WTC11 (cell line): ENCODE results near the gene MAGI3. TPM values are rescaled to one million over a fixed set of nuclear protein-coding genes. Genes with fewer than 3 reads are reported as not detected.

ENCODE experiments used
- ATAC-seq: fragments of 200-7000 bp; cut with Tn5 transposase; 2 replicates; pipeline ENCODE4 v1.10.0; 2021; ENCODE audit warnings: mild to moderate bottlenecking, moderate library complexity
- CTCF ChIA-PET: fragments of 300-600 bp; sonication (Branson Sonifier 250); formaldehyde crosslinking; loops from one replicate; lab custom pipeline; 2021; ENCODE audit warnings: antibody characterized with exemption; lab: Charles Lee
- POLR2A ChIA-PET: fragments of 350-600 bp; sonication (Branson Sonifier 250); formaldehyde crosslinking; loops from one replicate; lab custom pipeline; 2021; ENCODE audit warnings: antibody characterized with exemption; lab: Charles Lee
- DNase-seq: peaks from one replicate; pipeline ENCODE4 v3.0.0; 2021; ENCODE audit warnings: low spot score
- H3K27ac Mint-ChIP-seq: 2 replicates; pipeline ENCODE4 v1.8.0; 2021; ENCODE audit warnings: mixed read lengths
- H3K27me3 Mint-ChIP-seq: 2 replicates; pipeline ENCODE4 v1.8.0; 2021; ENCODE audit warnings: low read depth, mild to moderate bottlenecking, moderate library complexity, mixed read lengths
- H3K36me3 Mint-ChIP-seq: 2 replicates; pipeline ENCODE4 v1.8.0; 2021; ENCODE audit warnings: mixed read lengths
- H3K4me1 Mint-ChIP-seq: 2 replicates; pipeline ENCODE4 v1.8.0; 2022; ENCODE audit warnings: mixed read lengths
- H3K4me3 Mint-ChIP-seq: 2 replicates; pipeline ENCODE4 v1.8.0; 2021; ENCODE audit warnings: mild to moderate bottlenecking, moderate library complexity, mixed read lengths
- H3K9me3 Mint-ChIP-seq: 2 replicates; pipeline ENCODE4 v1.8.0; 2021; ENCODE audit warnings: mixed read lengths
- ATF2 ChIP-seq: sonication (generic); formaldehyde crosslinking; IDR thresholded peaks from 2 replicates; pipeline ENCODE4 v1.8.1; 2022; ENCODE audit warnings: low read depth, missing genetic modification reagents, borderline replicate concordance
- ATF3 ChIP-seq: sonication (generic); formaldehyde crosslinking; conservative IDR thresholded peaks from 2 replicates; pipeline ENCODE4 v1.8.1; 2022; ENCODE audit warnings: mild to moderate bottlenecking, missing genetic modification reagents
- CREB1 ChIP-seq: sonication (generic); formaldehyde crosslinking; IDR thresholded peaks from 2 replicates; pipeline ENCODE4 v1.8.0; 2023; ENCODE audit warnings: mild to moderate bottlenecking, missing genetic modification reagents
- CREM ChIP-seq: sonication (generic); formaldehyde crosslinking; IDR thresholded peaks from 2 replicates; pipeline ENCODE4 v1.8.1; 2022; ENCODE audit warnings: mild to moderate bottlenecking, missing genetic modification reagents, moderate library complexity
- E2F4 ChIP-seq: sonication (generic); formaldehyde crosslinking; IDR thresholded peaks from 2 replicates; pipeline ENCODE4 v1.8.1; 2022; ENCODE audit warnings: low read depth, mild to moderate bottlenecking, moderate library complexity, missing genetic modification reagents, borderline replicate concordance
- ELF4 ChIP-seq: sonication (generic); formaldehyde crosslinking; IDR thresholded peaks from 2 replicates; pipeline ENCODE4 v1.8.1; 2022; ENCODE audit warnings: low read depth, mild to moderate bottlenecking, moderate library complexity, missing genetic modification reagents
- GRHL2 ChIP-seq: fragments of 250-450 bp; sonication (Bioruptor Pico); IDR thresholded peaks from 2 replicates; pipeline ENCODE4 v1.8.0; 2022; ENCODE audit warnings: mild to moderate bottlenecking, moderate library complexity; ENCODE audit not compliant: insufficient replicate concordance, severe bottlenecking
- GTF2I ChIP-seq: fragments of 250-450 bp; sonication (Bioruptor Pico); conservative IDR thresholded peaks from 2 replicates; pipeline ENCODE4 v1.4.0; 2021; ENCODE audit warnings: mild to moderate bottlenecking
- HMGA2 ChIP-seq: fragments of 250-450 bp; sonication (Bioruptor Pico); IDR thresholded peaks from 2 replicates; pipeline ENCODE4 v1.4.0; 2021; ENCODE audit warnings: mild to moderate bottlenecking, moderate library complexity
- IRF1 ChIP-seq: sonication (generic); formaldehyde crosslinking; IDR thresholded peaks from 2 replicates; pipeline ENCODE4 v1.8.0; 2023; ENCODE audit warnings: missing genetic modification reagents
- JAZF1 ChIP-seq: fragments of 250-450 bp; sonication (Bioruptor Pico); IDR thresholded peaks from 2 replicates; pipeline ENCODE4 v1.9.0; 2021; ENCODE audit warnings: moderate library complexity, mild to moderate bottlenecking, inconsistent platforms
- KAT7 ChIP-seq: sonication (generic); formaldehyde crosslinking; IDR thresholded peaks from 2 replicates; pipeline ENCODE4 v1.8.1; 2023; ENCODE audit warnings: missing genetic modification reagents, mild to moderate bottlenecking, borderline replicate concordance
- MXD4 ChIP-seq: fragments of 250-450 bp; sonication (Bioruptor Pico); IDR thresholded peaks from 2 replicates; pipeline ENCODE4 v1.8.0; 2021; ENCODE audit warnings: mild to moderate bottlenecking, moderate library complexity, borderline replicate concordance
- NFATC4 ChIP-seq: fragments of 250-450 bp; sonication (Bioruptor Pico); IDR thresholded peaks from 2 replicates; pipeline ENCODE4 v1.9.0; 2021; ENCODE audit warnings: mild to moderate bottlenecking
- NFYB ChIP-seq: sonication (generic); formaldehyde crosslinking; conservative IDR thresholded peaks from 2 replicates; pipeline ENCODE4 v1.8.0; 2022; ENCODE audit warnings: low read depth, missing genetic modification reagents
- RORB ChIP-seq: fragments of 250-450 bp; sonication (Bioruptor Pico); IDR thresholded peaks from 2 replicates; pipeline ENCODE4 v1.9.0; 2021; ENCODE audit warnings: mild to moderate bottlenecking
- SMAD3 ChIP-seq: sonication (generic); formaldehyde crosslinking; IDR thresholded peaks from 2 replicates; pipeline ENCODE4 v1.8.0; 2022; ENCODE audit warnings: missing genetic modification reagents, mild to moderate bottlenecking, borderline replicate concordance
- SMAD4 ChIP-seq: sonication (generic); formaldehyde crosslinking; IDR thresholded peaks from 2 replicates; pipeline ENCODE4 v1.8.0; 2022; ENCODE audit warnings: mild to moderate bottlenecking, missing genetic modification reagents
- TCF7 ChIP-seq: sonication (generic); formaldehyde crosslinking; IDR thresholded peaks from 2 replicates; pipeline ENCODE4 v1.8.0; 2022; ENCODE audit warnings: mild to moderate bottlenecking, low read depth, missing genetic modification reagents, moderate library complexity
- TEAD1 ChIP-seq: sonication (generic); formaldehyde crosslinking; IDR thresholded peaks from 2 replicates; pipeline ENCODE4 v1.8.0; 2022; ENCODE audit warnings: mild to moderate bottlenecking, missing genetic modification reagents
- TP53 ChIP-seq: sonication (generic); formaldehyde crosslinking; IDR thresholded peaks from 2 replicates; pipeline ENCODE4 v1.8.1; 2023; ENCODE audit warnings: mild to moderate bottlenecking, missing genetic modification reagents
- USF1 ChIP-seq: sonication (generic); formaldehyde crosslinking; IDR thresholded peaks from 2 replicates; pipeline ENCODE4 v1.8.0; 2022; ENCODE audit warnings: mild to moderate bottlenecking, missing genetic modification reagents
- ZMAT4 ChIP-seq: fragments of 250-450 bp; sonication (Bioruptor Pico); IDR thresholded peaks from 2 replicates; pipeline ENCODE4 v1.9.0; 2021; ENCODE audit warnings: mild to moderate bottlenecking
- ZNF317 ChIP-seq: sonication (generic); formaldehyde crosslinking; IDR thresholded peaks from 2 replicates; pipeline ENCODE4 v1.8.1; 2023; ENCODE audit warnings: low read depth, mild to moderate bottlenecking, moderate library complexity, missing genetic modification reagents, borderline replicate concordance
- ZNF423 ChIP-seq: fragments of 250-450 bp; sonication (Bioruptor Pico); IDR thresholded peaks from 2 replicates; pipeline ENCODE4 v2.1.2; 2022; ENCODE audit warnings: mild to moderate bottlenecking, moderate library complexity
- ZNF425 ChIP-seq: fragments of 250-450 bp; sonication (Bioruptor Pico); conservative IDR thresholded peaks from 2 replicates; pipeline ENCODE4 v1.9.0; 2021; ENCODE audit warnings: mild to moderate bottlenecking
- ZNF512 ChIP-seq: sonication (generic); formaldehyde crosslinking; IDR thresholded peaks from 2 replicates; pipeline ENCODE4 v1.8.1; 2022; ENCODE audit warnings: missing genetic modification reagents, borderline replicate concordance
- ZSCAN18 ChIP-seq: fragments of 250-450 bp; sonication (Bioruptor Pico); IDR thresholded peaks from 2 replicates; pipeline ENCODE4 v2.1.2; 2022; ENCODE audit warnings: mild to moderate bottlenecking, moderate library complexity
- total RNA-seq: library from RNA; stranded (reverse); gene quantifications from 3 replicates; pipeline ENCODE4 v1.2.3, GENCODE V29; 2021

Gene MAGI3
- total RNA-seq, 1 experiment from 2014 or later: 9.7 TPM

GRCh38 chr1:113515498-113515897 is 125.2 kb downstream of the MAGI3 start:
- H3K4me1 Mint-ChIP-seq: no peaks in the 10 kb centered on the region
- ATAC-seq (no peak), DNase-seq (no peak)
- POLR2A ChIA-PET: no interaction called here
- H3K4me3 Mint-ChIP-seq: no peak overlapping the region
- peaks cover 25% of the 10 kb centered on the region for H3K9me3 Mint-ChIP-seq
- peaks cover 17% of the 10 kb centered on the region for H3K36me3 Mint-ChIP-seq
- H3K27ac Mint-ChIP-seq: no peak overlapping the region
- TF ChIP-seq CREB1 (CRISPR knock-in tag): no peak
- no peak for TF ChIP-seq HMGA2
- no peak for TF ChIP-seq E2F4 (CRISPR knock-in tag)
- TF ChIP-seq TCF7 (CRISPR knock-in tag): no peak
- no peak for TF ChIP-seq RORB (CRISPR knock-in tag)
- TF ChIP-seq ZNF423 (CRISPR knock-in tag): no peak
- no peak for TF ChIP-seq NFYB (CRISPR knock-in tag)
- no peak for TF ChIP-seq USF1 (CRISPR knock-in tag)
- no peak for TF ChIP-seq GRHL2 (CRISPR knock-in tag)
- no peak for TF ChIP-seq ZNF512
- no peak for TF ChIP-seq TEAD1 (CRISPR knock-in tag)
- TF ChIP-seq SMAD4 (CRISPR knock-in tag): no peak
- no peak for TF ChIP-seq SMAD3 (CRISPR knock-in tag)
- TF ChIP-seq KAT7: no peak
- CTCF ChIA-PET: no interaction called here
- H3K27me3 Mint-ChIP-seq: no peaks in the 10 kb centered on the region

GRCh38 chr1:113517346-113517745 is 127.0 kb downstream of the MAGI3 start:
- ATAC-seq: no peak
- H3K4me3 Mint-ChIP-seq: no peak overlapping the region
- no peak overlapping the region for H3K27ac Mint-ChIP-seq
- H3K27me3 Mint-ChIP-seq: no peaks in the 10 kb centered on the region
- H3K4me1 Mint-ChIP-seq: no peaks in the 10 kb centered on the region
- peaks cover 8% of the 10 kb centered on the region for H3K36me3 Mint-ChIP-seq
- no peak for DNase-seq
- POLR2A ChIA-PET: no interaction called here
- CTCF ChIA-PET: no interaction called here
- H3K9me3 Mint-ChIP-seq: peaks cover 12% of the 10 kb centered on the region
- TF ChIP-seq GTF2I (CRISPR knock-in tag) (no peak), ELF4 (CRISPR knock-in tag) (no peak), IRF1 (CRISPR knock-in tag) (no peak), ZNF425 (no peak), CREM (CRISPR knock-in tag) (no peak), ATF2 (CRISPR knock-in tag) (no peak), JAZF1 (CRISPR knock-in tag) (no peak), NFATC4 (CRISPR knock-in tag) (no peak), TP53 (CRISPR knock-in tag) (no peak), ATF3 (CRISPR knock-in tag) (no peak), ZSCAN18 (CRISPR knock-in tag) (no peak), ZMAT4 (CRISPR knock-in tag) (no peak), ZNF317 (CRISPR knock-in tag) (no peak), MXD4 (CRISPR knock-in tag) (no peak)
